ENCODE measurements around the gene SLC35F1. TPM values are rescaled to one million over a fixed set of nuclear protein-coding genes. Genes with fewer than 3 reads are reported as not detected.
"Not testable (repeated sequence)": the region's sequence is repeated elsewhere in the genome, so short reads cannot be mapped to it uniquely, and the experiment has no call there.

Gene SLC35F1
- 1 to 10 TPM in 1 of 2 donors, under 1 TPM in 1; 0.50 to 2.3 TPM for total RNA-seq

DNA sequence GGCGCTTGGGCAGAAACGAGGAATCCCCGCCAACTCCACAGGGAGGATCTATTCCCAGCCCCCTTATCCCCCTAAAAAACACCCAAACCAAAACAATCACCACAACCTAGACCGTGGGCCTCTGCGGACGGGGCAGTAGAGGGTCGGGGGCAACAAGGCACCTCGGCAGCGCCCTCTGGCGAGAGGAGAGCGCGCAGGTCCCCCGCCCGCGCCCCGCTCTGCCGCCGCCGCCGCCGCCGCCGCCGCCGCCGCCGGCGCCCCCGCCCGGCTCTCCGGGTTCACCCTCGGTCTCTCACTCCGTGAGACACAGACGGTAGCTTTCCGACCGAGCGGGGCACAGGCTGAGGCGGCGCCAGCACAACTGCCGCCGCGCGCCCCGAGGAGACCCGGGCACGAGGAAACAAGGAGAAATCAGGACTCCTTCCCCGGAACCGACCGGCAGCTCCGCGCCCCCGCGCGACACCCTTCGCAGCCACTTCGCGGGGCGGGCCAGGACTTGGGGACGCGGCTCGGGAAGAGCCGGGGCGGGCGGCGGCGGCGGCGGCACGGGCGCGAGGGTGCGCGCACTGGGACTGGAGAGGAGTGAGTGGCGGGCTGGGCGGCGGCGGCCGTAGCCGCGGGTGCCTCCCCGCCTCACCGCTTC, at the start of gene SLC35F1:
Gene SLC35F1, plus strand, starts transcription at position 307 of the 643 bp plus-strand sequence.
- H3K4me3 Mint-ChIP-seq = peak within 1 kb of the TSS; percentile 78 to 84
- H3K36me3 Mint-ChIP-seq (ENCODE audit: insufficient read depth in 2 of 2) = no peaks in the 10 kb centered on the region
- no peaks in the 10 kb centered on the region for H3K9me3 Mint-ChIP-seq
- H3K4me1 Mint-ChIP-seq (ENCODE audit: low read depth) = no peaks in the 10 kb centered on the region
- ATAC-seq (replicated peaks in 1 of 2) (peak; percentile 88 to 89), DNase-seq (peak; percentile 63 to 65)
- H3K27me3 Mint-ChIP-seq (ENCODE audit: low read depth) = peaks cover 59% of the 10 kb centered on the region
- H3K27ac Mint-ChIP-seq = no peak within 1 kb of the TSS

GRCh38 chr6:117858601-117859000, 48.5 kb upstream of the SLC35F1 start:
- H3K4me3 Mint-ChIP-seq; H3K27me3 Mint-ChIP-seq (ENCODE audit: low read depth); H3K9me3 Mint-ChIP-seq; H3K36me3 Mint-ChIP-seq (ENCODE audit: insufficient read depth in 2 of 2); DNase-seq; ATAC-seq (replicated peaks in 1 of 2); H3K4me1 Mint-ChIP-seq (ENCODE audit: low read depth); H3K27ac Mint-ChIP-seq: not testable (repeated sequence)

GRCh38 chr6:117861545-117861944, 45.5 kb upstream of the SLC35F1 start:
- no peak for DNase-seq
- ATAC-seq (replicated peaks in 1 of 2) = no peak
- no peak overlapping the region for H3K4me3 Mint-ChIP-seq
- no peaks in the 10 kb centered on the region for H3K27me3 Mint-ChIP-seq (ENCODE audit: low read depth)
- H3K9me3 Mint-ChIP-seq = peaks cover 0 to 8% of the 10 kb centered on the region in 2 donors
- H3K4me1 Mint-ChIP-seq (ENCODE audit: low read depth) = no peaks in the 10 kb centered on the region
- H3K36me3 Mint-ChIP-seq (ENCODE audit: insufficient read depth in 2 of 2) = no peaks in the 10 kb centered on the region
- H3K27ac Mint-ChIP-seq = no peak overlapping the region

GRCh38 chr6:117866561-117866960, 40.5 kb upstream of the SLC35F1 start:
- peaks cover 9% of the 10 kb centered on the region for H3K27me3 Mint-ChIP-seq (ENCODE audit: low read depth)

GRCh38 chr6:117870486-117871242, 36.4 kb upstream of the SLC35F1 start:
- H3K27ac Mint-ChIP-seq = peak overlapping the region; percentile 92
- peaks cover 1 to 2% of the 10 kb centered on the region in 2 donors for H3K36me3 Mint-ChIP-seq (ENCODE audit: insufficient read depth in 2 of 2)
- ATAC-seq (replicated peaks in 1 of 2) = peak; percentile 82 to 86

More at GRCh38 chr6:117866561-117866960, 40.5 kb upstream of the SLC35F1 start:
- H3K4me1 Mint-ChIP-seq (ENCODE audit: low read depth) = peaks cover 7% of the 10 kb centered on the region
- H3K9me3 Mint-ChIP-seq = peaks cover 0 to 7% of the 10 kb centered on the region in 2 donors
- no peak for ATAC-seq (replicated peaks in 1 of 2)
- H3K4me3 Mint-ChIP-seq = no peak overlapping the region
- no peak overlapping the region for H3K27ac Mint-ChIP-seq
- H3K36me3 Mint-ChIP-seq (ENCODE audit: insufficient read depth in 2 of 2) = peaks cover 1 to 2% of the 10 kb centered on the region in 2 donors
- DNase-seq = no peak

DNA sequence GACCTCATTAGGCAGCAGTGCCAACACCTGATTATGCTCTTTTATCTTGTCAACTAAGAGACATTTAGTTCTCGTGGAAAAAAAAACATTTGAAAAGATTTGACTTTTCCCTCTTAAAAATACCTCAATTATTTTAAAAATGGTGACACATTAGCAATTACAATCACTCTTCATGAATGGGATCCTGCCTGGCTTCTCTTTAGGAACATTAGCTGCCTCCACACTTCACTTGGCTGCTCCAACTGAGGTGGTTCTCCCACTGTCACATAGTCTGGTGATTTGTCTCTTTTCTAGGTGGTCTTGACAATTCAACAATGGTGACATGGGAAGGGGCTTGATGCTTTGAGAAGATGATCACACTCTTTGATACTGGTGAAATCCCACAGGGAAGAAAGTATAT, 26.2 kb upstream of the SLC35F1 start:
- ATAC-seq (replicated peaks in 1 of 2) (no peak), DNase-seq (no peak)
- no peak overlapping the region for H3K4me3 Mint-ChIP-seq
- H3K27me3 Mint-ChIP-seq (ENCODE audit: low read depth) = peaks cover 7% of the 10 kb centered on the region
- no peaks in the 10 kb centered on the region for H3K36me3 Mint-ChIP-seq (ENCODE audit: insufficient read depth in 2 of 2)
- H3K27ac Mint-ChIP-seq = no peak overlapping the region
- H3K9me3 Mint-ChIP-seq = no peaks in the 10 kb centered on the region
- H3K4me1 Mint-ChIP-seq (ENCODE audit: low read depth) = no peaks in the 10 kb centered on the region

More at GRCh38 chr6:117870486-117871242, 36.4 kb upstream of the SLC35F1 start:
- DNase-seq = no peak
- Mint-ChIP-seq H3K4me1 (ENCODE audit: low read depth) (peaks cover 7% of the 10 kb centered on the region), H3K9me3 (peaks cover 0 to 9% of the 10 kb centered on the region in 2 donors), H3K4me3 (peak overlapping the region in 1 of 2 donors; percentile 45), H3K27me3 (ENCODE audit: low read depth) (peaks cover 9% of the 10 kb centered on the region)

GRCh38 chr6:117890172-117890571, 16.9 kb upstream of the SLC35F1 start:
- Mint-ChIP-seq H3K4me3 (no peak overlapping the region), H3K27ac (no peak overlapping the region), H3K4me1 (ENCODE audit: low read depth) (no peaks in the 10 kb centered on the region), H3K9me3 (no peaks in the 10 kb centered on the region), H3K36me3 (ENCODE audit: insufficient read depth in 2 of 2) (no peaks in the 10 kb centered on the region), H3K27me3 (ENCODE audit: low read depth) (peaks cover 10% of the 10 kb centered on the region)
- no peak for DNase-seq
- no peak for ATAC-seq (replicated peaks in 1 of 2)

GRCh38 chr6:117906507-117906957, 532 bp upstream of the SLC35F1 start:
- Mint-ChIP-seq H3K36me3 (ENCODE audit: insufficient read depth in 2 of 2) (no peaks in the 10 kb centered on the region), H3K27ac (no peak overlapping the region), H3K4me3 (peak overlapping the region; percentile 78 to 84), H3K27me3 (ENCODE audit: low read depth) (peaks cover 58% of the 10 kb centered on the region), H3K4me1 (ENCODE audit: low read depth) (no peaks in the 10 kb centered on the region), H3K9me3 (no peaks in the 10 kb centered on the region)
- ATAC-seq (replicated peaks in 1 of 2) (no peak), DNase-seq (no peak)

DNA sequence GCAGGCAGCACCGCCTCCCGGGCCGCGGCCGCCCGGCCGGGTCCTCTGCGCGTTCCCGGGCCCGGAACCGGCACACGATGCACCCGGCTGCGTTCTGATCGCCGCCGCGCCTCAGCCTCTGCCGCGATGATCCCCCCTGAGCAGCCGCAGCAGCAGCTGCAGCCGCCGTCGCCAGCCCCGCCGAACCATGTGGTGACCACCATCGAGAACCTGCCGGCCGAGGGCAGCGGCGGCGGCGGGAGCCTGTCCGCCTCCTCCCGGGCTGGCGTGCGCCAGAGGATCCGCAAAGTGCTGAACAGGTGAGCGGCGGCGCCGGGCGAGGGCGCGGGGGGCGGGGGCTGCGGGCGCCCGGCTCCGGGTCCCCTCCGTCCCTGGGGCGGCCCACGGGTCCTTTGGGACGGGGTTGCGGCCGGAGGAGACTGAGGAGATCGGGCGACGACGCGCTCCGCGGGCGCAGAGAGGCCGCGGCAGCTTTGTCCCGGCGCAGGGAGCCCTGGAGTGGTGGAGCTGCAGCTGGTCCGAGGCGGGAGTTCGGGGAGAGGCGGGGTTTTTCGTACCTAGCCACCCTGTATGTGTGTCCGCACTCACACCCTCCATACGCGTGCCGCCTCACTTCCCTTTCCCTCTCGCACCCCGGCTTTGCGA, 659 bp downstream of the SLC35F1 start:
- DNase-seq = peak; percentile 9 to 14
- Mint-ChIP-seq H3K4me1 (ENCODE audit: low read depth) (no peaks in the 10 kb centered on the region), H3K36me3 (ENCODE audit: insufficient read depth in 2 of 2) (no peaks in the 10 kb centered on the region)

DNA sequence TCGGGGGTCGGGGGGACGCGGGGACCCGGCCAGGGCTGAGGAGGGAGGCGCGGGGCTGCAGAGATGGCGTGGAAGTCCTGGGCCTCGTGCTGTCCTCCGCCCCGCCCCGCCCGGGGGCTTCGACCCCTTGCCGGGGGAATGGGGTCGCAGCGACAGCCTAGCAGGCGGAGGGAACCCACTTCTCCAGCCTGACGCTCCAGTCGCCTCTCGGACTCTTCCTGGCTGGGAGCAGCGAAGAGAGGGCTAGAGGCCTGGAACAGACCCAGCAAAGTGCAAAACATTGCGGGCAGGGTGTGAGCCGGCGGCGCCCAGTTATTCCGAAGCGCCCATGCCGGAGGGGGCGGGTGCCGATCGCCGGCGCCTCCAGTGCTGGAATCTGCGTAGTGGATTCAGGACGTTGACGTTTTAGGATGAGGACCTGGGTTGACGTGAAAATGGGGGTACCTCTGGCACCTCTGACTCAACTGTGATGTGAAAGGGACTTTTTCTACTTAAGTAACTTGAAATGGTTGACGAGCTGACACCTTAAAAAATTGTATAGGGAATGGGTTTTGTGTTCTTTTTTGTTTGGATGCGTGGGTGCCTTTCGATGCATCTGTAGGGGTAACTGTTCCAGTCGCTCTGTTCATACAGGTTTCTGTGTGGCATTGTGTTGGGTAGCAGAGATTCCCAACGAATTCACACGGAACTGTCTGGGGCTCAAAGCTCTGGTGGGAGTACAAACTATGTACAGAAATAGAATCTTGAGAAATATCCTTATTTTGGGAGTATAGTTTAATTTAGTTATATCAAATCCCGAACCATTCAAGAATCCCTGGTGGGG, 1.4 kb downstream of the SLC35F1 start:
- peak overlapping the region; percentile 51 to 73 for H3K4me3 Mint-ChIP-seq
- peak in 1 of 2 donors; percentile 1 for ATAC-seq (replicated peaks in 1 of 2)

More for the DNA sequence above, 659 bp downstream of the SLC35F1 start:
- Mint-ChIP-seq H3K27ac (no peak overlapping the region), H3K27me3 (ENCODE audit: low read depth) (peaks cover 64% of the 10 kb centered on the region), H3K4me3 (peak overlapping the region; percentile 40 to 51), H3K9me3 (no peaks in the 10 kb centered on the region)
- ATAC-seq (replicated peaks in 1 of 2) = peak; percentile 17 to 40

DNA sequence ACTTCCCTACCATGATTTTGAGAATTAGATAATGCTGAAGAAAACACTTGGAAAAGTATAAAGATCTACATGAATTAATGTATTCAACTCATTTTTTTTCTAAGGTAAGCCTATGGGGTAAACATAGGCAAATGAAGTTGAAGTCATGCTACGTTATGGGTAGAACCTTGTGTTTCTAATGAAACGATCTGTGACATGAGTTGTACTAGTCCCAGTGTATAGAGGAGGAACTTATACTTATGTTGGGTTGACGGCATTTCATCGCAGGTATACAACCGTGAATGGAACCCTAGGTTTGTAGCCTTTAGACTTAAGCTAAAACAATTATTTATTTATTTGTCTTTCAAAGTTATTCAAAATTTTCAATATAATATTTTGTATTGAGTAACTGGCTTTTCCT, 2.6 kb downstream of the SLC35F1 start:
- H3K9me3 Mint-ChIP-seq = no peaks in the 10 kb centered on the region
- H3K27ac Mint-ChIP-seq = no peak overlapping the region
- DNase-seq = no peak
- no peaks in the 10 kb centered on the region for H3K36me3 Mint-ChIP-seq (ENCODE audit: insufficient read depth in 2 of 2)
- H3K27me3 Mint-ChIP-seq (ENCODE audit: low read depth) = peaks cover 51% of the 10 kb centered on the region
- ATAC-seq (replicated peaks in 1 of 2) = no peak
- H3K4me3 Mint-ChIP-seq = no peak overlapping the region
- H3K4me1 Mint-ChIP-seq (ENCODE audit: low read depth) = no peaks in the 10 kb centered on the region

More for the DNA sequence above, 1.4 kb downstream of the SLC35F1 start:
- no peak overlapping the region for H3K27ac Mint-ChIP-seq
- H3K36me3 Mint-ChIP-seq (ENCODE audit: insufficient read depth in 2 of 2) = no peaks in the 10 kb centered on the region
- peaks cover 63% of the 10 kb centered on the region for H3K27me3 Mint-ChIP-seq (ENCODE audit: low read depth)
- no peaks in the 10 kb centered on the region for H3K4me1 Mint-ChIP-seq (ENCODE audit: low read depth)
- no peak for DNase-seq
- H3K9me3 Mint-ChIP-seq = no peaks in the 10 kb centered on the region

DNA sequence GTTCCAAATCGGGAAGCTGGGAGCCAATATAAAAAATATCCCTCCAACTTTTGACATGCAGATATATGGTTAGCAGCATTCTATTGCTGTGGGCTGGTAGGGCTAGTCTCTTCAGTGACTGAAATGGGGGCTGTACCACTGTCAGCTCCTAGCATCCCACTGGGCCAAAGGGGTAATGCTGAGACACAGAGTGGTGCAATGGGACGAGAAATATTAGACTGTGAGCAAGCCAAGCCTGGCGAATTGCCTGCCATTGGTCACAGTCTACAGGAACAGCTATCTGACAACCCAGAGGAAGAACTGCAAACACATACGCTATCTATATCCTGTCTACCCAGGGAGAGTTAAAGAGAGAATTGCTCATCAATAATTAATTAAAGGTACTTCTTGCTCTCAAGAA, 3.5 kb downstream of the SLC35F1 start:
- no peak overlapping the region for H3K27ac Mint-ChIP-seq
- H3K4me1 Mint-ChIP-seq (ENCODE audit: low read depth) = no peaks in the 10 kb centered on the region
- H3K36me3 Mint-ChIP-seq (ENCODE audit: insufficient read depth in 2 of 2) = no peaks in the 10 kb centered on the region
- DNase-seq (no peak), ATAC-seq (replicated peaks in 1 of 2) (no peak)
- H3K27me3 Mint-ChIP-seq (ENCODE audit: low read depth) = peaks cover 42% of the 10 kb centered on the region
- H3K4me3 Mint-ChIP-seq = no peak overlapping the region
- no peaks in the 10 kb centered on the region for H3K9me3 Mint-ChIP-seq
